ENCODE data around the gene CMIP. TPM values are rescaled to one million over a fixed set of nuclear protein-coding genes. Genes with fewer than 3 reads are reported as not detected.

Gene CMIP
- total RNA-seq, 2 donors from 2014 or later, result 7.7 to 19.2 TPM

- H3K4me3 ChIP-seq, result no peak overlapping the region
- H3K9me3 ChIP-seq, result no peaks in the 10 kb centered on the region
- DNase-seq (ENCODE audit: low spot score), result no peak
- H3K27me3 ChIP-seq, result no peaks in the 10 kb centered on the region
- TF ChIP-seq, protein P1, sequence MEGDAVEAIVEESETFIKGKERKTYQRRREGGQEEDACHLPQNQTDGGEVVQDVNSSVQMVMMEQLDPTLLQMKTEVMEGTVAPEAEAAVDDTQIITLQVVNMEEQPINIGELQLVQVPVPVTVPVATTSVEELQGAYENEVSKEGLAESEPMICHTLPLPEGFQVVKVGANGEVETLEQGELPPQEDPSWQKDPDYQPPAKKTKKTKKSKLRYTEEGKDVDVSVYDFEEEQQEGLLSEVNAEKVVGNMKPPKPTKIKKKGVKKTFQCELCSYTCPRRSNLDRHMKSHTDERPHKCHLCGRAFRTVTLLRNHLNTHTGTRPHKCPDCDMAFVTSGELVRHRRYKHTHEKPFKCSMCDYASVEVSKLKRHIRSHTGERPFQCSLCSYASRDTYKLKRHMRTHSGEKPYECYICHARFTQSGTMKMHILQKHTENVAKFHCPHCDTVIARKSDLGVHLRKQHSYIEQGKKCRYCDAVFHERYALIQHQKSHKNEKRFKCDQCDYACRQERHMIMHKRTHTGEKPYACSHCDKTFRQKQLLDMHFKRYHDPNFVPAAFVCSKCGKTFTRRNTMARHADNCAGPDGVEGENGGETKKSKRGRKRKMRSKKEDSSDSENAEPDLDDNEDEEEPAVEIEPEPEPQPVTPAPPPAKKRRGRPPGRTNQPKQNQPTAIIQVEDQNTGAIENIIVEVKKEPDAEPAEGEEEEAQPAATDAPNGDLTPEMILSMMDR (IDR thresholded peaks at IDR 0.05), result no peak
- peaks cover 0 to 53% of the 10 kb centered on the region in 2 donors for H3K4me1 ChIP-seq
- no peaks in the 10 kb centered on the region for H3K36me3 ChIP-seq
- H3K27ac ChIP-seq, result no peak overlapping the region
These were observed 53.7 kb downstream of the CMIP start for GRCh38 chr16:81498351-81498750.

GRCh38 chr16:81499576-81500380, 55.2 kb downstream of the CMIP start:
- Histone ChIP-seq H3K36me3 (no peaks in the 10 kb centered on the region), H3K9me3 (no peaks in the 10 kb centered on the region), H3K4me1 (peaks cover 0 to 42% of the 10 kb centered on the region in 2 donors), H3K27me3 (no peaks in the 10 kb centered on the region), H3K27ac (no peak overlapping the region), H3K4me3 (no peak overlapping the region)
- TF ChIP-seq, protein P1 (IDR thresholded peaks at IDR 0.05), result no peak
- DNase-seq (ENCODE audit: low spot score), result no peak

GRCh38 chr16:81500833-81501521, 56.4 kb downstream of the CMIP start:
- Histone ChIP-seq H3K4me3 (no peak overlapping the region), H3K4me1 (peaks cover 0 to 30% of the 10 kb centered on the region in 2 donors), H3K36me3 (no peaks in the 10 kb centered on the region), H3K27ac (peak overlapping the region; percentile 33 to 45), H3K27me3 (no peaks in the 10 kb centered on the region), H3K9me3 (no peaks in the 10 kb centered on the region)
- no peak for DNase-seq (ENCODE audit: low spot score)
- TF ChIP-seq, protein P1 (IDR thresholded peaks at IDR 0.05), result no peak

GRCh38 chr16:81502396-81503070, 57.9 kb downstream of the CMIP start:
- Histone ChIP-seq H3K9me3 (no peaks in the 10 kb centered on the region), H3K27me3 (no peaks in the 10 kb centered on the region), H3K4me3 (no peak overlapping the region), H3K27ac (peak overlapping the region; percentile 16 to 48), H3K4me1 (peaks cover 0 to 16% of the 10 kb centered on the region in 2 donors), H3K36me3 (no peaks in the 10 kb centered on the region)
- no peak for DNase-seq (ENCODE audit: low spot score)
- TF ChIP-seq, protein P1 (IDR thresholded peaks at IDR 0.05), result no peak

- H3K27ac ChIP-seq, result no peak overlapping the region
- no peaks in the 10 kb centered on the region for H3K27me3 ChIP-seq
- peaks cover 0 to 10% of the 10 kb centered on the region in 2 donors for H3K4me1 ChIP-seq
- TF ChIP-seq, protein P1 (IDR thresholded peaks at IDR 0.05), result no peak
- no peak for DNase-seq (ENCODE audit: low spot score)
- no peak overlapping the region for H3K4me3 ChIP-seq
- H3K9me3 ChIP-seq, result no peaks in the 10 kb centered on the region
- no peaks in the 10 kb centered on the region for H3K36me3 ChIP-seq
These were observed 60.5 kb downstream of the CMIP start for GRCh38 chr16:81505011-81505661.

All from right atrium auricular region (tissue), 2 donors.